HG03378 (cell line): ENCODE data around the gene ZNF416.

Experiments used
- ATAC-seq: cut with Tn5 transposase; IDR thresholded peaks from one replicate; pipeline ENCODE4 v1.9.1; 2021; ENCODE audit warnings: mild to moderate bottlenecking, moderate library complexity; ENCODE audit not compliant: unreplicated experiment

The ZNF416 gene

DNA sequence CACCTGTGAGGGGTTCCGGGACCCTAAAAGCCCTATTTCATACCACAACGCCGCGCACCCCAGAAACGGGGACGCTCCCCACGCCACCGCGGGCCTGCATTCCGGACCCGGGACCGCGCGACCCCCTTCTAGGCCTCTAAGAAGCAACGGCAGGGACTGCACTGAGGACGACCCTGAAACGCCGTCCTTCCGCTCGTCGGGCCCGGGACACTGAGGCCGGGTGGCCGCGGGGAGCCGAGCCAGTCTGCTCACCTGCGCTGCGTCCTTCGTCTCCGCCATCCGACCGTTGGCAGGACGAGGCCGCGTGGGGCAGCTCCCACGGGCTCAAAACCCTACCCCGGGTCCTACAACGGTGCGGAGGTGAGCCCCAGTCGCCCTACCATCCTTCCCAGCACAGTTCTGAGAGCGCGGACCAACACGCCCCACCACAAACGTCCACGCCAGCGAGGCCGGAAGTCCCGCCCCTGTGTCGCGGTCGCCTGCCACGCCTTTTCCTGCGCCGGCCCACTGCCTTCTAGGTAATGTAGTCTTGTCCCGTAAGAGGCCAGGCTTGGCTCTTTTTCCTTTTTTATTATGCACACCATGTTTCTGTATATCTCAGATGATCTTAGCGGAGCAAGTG, 19.2 kb downstream of the ZNF416 start, which contains the start of gene ZNF550:
Gene ZNF550 (minus strand): TSS at position 460 of the 622 bp plus-strand sequence. CDS start 181 bp downstream, at position 279.
- peak; percentile 81 for ATAC-seq

- ATAC-seq, result no peak
Observed at GRCh38 chr19:57559008-57559403, 19.7 kb downstream of the ZNF416 start.

- ATAC-seq, result no peak
Observed at GRCh38 chr19:57558525-57558924, 20.2 kb downstream of the ZNF416 start.

DNA sequence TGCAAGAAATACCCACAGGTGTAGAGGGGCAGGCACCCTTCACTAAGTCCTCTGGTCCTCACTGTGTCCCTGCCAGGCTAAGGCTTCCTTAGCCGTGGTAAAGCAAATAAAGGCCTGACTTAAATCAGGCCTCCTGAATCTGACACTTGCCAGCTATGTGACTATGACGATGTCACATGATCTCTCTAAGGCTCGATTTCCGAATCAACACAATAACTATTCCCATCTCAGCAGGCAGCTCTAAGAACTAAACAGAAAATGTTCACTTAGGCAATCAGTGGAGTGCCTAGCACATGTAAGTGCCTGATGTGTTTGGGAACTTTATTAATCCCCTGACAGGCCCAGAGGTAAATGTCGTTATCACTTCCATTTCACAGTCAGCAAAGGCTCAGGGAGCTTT, 21.1 kb downstream of the ZNF416 start:
- ATAC-seq, result no peak

GRCh38 chr19:57552432-57552831, 26.3 kb downstream of the ZNF416 start:
- ATAC-seq, result no peak

GRCh38 chr19:57546513-57546912, 32.2 kb downstream of the ZNF416 start:
- no peak for ATAC-seq

- no peak for ATAC-seq
Observed at GRCh38 chr19:57537953-57538547, 40.7 kb downstream of the ZNF416 start.

GRCh38 chr19:57527136-57527881, 51.4 kb downstream of the ZNF416 start, which contains the start of gene ZNF549:
Gene ZNF549 (plus strand): TSS chr19:57527356. CDS start chr19:57527574, 218 bp downstream.
- peak; percentile 92 for ATAC-seq
